Spleen (tissue), 7 donors: ENCODE results near the gene FSIP1.

Source experiments
- CTCF ChIP-seq, 11 experiments: fragments of 200-600 bp in 7 of 11; fragments of 450-650 bp in 4 of 11; sonication (generic) in 4 of 11; IDR thresholded peaks in 8 of 11; conservative IDR thresholded peaks in 3 of 11; 1 replicate in 7 of 11; 2 replicates in 4 of 11; pipeline versions ENCODE4 v1.4.0 to v1.8.0; 2016 to 2021; ENCODE audit warnings: antibody characterized with exemption in 11 of 11, inconsistent platforms in 4 of 11, mild to moderate bottlenecking in 1 of 11
- POLR2A ChIP-seq, 3 donors: fragments of 450-650 bp; IDR thresholded peaks; one replicate each; pipeline ENCODE4 v1.5.1; 2017; ENCODE audit warnings: antibody characterized with exemption in 3 of 3, mild to moderate bottlenecking in 1 of 3
- POLR2AphosphoS5 ChIP-seq, 3 donors: sonication (generic); formaldehyde crosslinking; IDR thresholded peaks; one replicate each; pipeline ENCODE4 v1.5.1; 2017; ENCODE audit warnings: antibody characterized with exemption in 3 of 3
- donor health status: DM: no; HTN: no; CAD: no; lungs with moderate emphysema.
- donor health status: DM: no; HTN: no; CAD: no.
- donor health status: DM: no; HTN: no; CAD: no.

DNA sequence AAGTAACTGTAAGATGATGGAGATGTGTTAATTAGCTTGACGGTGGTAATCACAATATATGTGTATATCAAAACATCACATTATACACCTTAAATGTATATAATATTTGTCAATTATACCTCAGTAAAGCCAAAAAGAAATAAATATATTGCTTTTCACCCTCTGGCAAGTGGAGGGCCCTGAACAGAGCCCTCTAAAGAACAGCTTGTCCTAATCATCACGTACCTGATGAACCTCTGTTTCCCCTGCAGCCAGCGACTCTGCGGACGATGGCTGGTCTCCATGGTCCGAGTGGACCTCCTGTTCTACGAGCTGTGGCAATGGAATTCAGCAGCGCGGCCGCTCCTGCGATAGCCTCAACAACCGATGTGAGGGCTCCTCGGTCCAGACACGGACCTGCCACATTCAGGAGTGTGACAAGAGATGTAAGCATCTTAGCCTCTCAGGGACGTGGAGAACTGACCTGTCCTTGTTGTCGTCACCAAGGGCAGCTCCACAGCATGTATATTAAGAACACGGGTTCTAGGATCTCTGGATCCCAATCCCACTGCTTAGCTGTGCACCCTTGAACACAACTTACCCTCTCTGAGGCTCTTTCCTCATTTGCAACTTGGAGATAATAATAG lies 195.4 kb downstream of the FSIP1 start:
- TF ChIP-seq POLR2A (IDR thresholded peaks at IDR 0.05) (peak in 1 of 3 donors; percentile 14), CTCF (IDR thresholded peaks at IDR 0.05 in 8 of 11, conservative IDR thresholded peaks at IDR 0.05 in 3 of 11) (no peak), POLR2AphosphoS5 (IDR thresholded peaks at IDR 0.05) (peak; percentile 53 to 94 (median 70))
